Glutamatergic neuron (in vitro differentiated cells): ENCODE results near the gene ZYX. TPM values are rescaled to one million over a fixed set of nuclear protein-coding genes. Genes with fewer than 3 reads are reported as not detected.
"Not testable (repeated sequence)": the region's sequence is repeated elsewhere in the genome, so short reads cannot be mapped to it uniquely, and the experiment has no call there.

ENCODE experiments used
- DNase-seq: peaks from one replicate; pipeline ENCODE4 v3.0.0; 2022
- H3K27ac Mint-ChIP-seq: one replicate; pipeline ENCODE4 v1.8.0; 2020; ENCODE audit warnings: mild to moderate bottlenecking, mixed read lengths, inconsistent platforms; ENCODE audit not compliant: unreplicated experiment
- H3K27me3 Mint-ChIP-seq: one replicate; pipeline ENCODE4 v1.8.0; 2020; ENCODE audit warnings: mild to moderate bottlenecking, moderate library complexity, mixed read lengths, inconsistent platforms; ENCODE audit not compliant: unreplicated experiment
- H3K36me3 Mint-ChIP-seq: one replicate; pipeline ENCODE4 v1.8.0; 2020; ENCODE audit warnings: mild to moderate bottlenecking, mixed read lengths, inconsistent platforms; ENCODE audit not compliant: unreplicated experiment
- H3K4me1 Mint-ChIP-seq: one replicate; pipeline ENCODE4 v1.8.0; 2020; ENCODE audit warnings: mild to moderate bottlenecking, low read depth, mixed read lengths, inconsistent platforms; ENCODE audit not compliant: unreplicated experiment
- H3K4me3 Mint-ChIP-seq: one replicate; pipeline ENCODE4 v1.8.0; 2020; ENCODE audit warnings: mild to moderate bottlenecking, mixed read lengths, inconsistent platforms; ENCODE audit not compliant: unreplicated experiment
- H3K9me3 Mint-ChIP-seq: one replicate; pipeline ENCODE4 v1.8.0; 2020; ENCODE audit warnings: mild to moderate bottlenecking, moderate library complexity, mixed read lengths, inconsistent platforms; ENCODE audit not compliant: unreplicated experiment
- total RNA-seq: library from RNA; stranded (reverse); fragmentation: NEBNext Ultra II Directional; extraction: Animal tissue kit (Norgen Biotek cat#: 25700); gene quantifications from one replicate; pipeline ENCODE4 v1.2.1, GENCODE V29; 2021; ENCODE audit not compliant: unreplicated experiment
- TF ChIP-seq, protein P1 (sequence below): fragments of 200-600 bp; sonication (generic); IDR thresholded peaks from one replicate; pipeline ENCODE4 v1.5.0; 2021; ENCODE audit not compliant: partially characterized antibody, unreplicated experiment

ZYX gene
- total RNA-seq, 1 donor from 2014 or later = 163 TPM

DNA sequence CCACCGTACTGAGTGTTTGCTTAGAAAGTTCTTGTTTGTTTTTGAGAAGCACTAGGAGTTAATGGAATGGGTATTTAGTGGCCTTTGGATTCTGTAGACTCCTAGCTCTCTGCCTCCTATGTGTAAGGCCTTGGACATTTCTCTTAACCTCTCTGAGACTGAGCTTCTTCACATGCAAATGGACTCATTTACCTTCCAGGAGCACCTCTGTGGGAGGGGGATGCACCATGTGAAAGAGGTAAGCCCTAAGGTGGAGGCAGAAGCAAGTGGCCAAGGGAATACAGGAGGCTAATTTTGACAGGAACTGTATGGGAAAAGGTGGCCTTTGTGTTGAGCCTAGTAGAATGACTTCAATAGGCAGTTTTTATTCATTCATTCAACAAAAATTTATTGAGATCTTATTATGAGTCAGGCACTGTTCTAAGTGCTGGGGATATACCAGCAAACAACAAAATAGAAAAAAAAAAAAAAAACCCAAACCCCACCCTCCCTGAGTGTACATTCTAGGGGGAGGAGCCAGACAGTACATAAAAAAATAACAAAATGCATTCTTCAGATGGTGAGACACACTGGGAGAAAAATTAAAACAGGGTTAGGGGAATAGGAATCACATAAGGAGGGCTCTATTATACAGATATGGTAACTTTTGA, 36.7 kb downstream of the ZYX start:
- H3K4me1 Mint-ChIP-seq = peaks cover 6% of the 10 kb centered on the region

DNA sequence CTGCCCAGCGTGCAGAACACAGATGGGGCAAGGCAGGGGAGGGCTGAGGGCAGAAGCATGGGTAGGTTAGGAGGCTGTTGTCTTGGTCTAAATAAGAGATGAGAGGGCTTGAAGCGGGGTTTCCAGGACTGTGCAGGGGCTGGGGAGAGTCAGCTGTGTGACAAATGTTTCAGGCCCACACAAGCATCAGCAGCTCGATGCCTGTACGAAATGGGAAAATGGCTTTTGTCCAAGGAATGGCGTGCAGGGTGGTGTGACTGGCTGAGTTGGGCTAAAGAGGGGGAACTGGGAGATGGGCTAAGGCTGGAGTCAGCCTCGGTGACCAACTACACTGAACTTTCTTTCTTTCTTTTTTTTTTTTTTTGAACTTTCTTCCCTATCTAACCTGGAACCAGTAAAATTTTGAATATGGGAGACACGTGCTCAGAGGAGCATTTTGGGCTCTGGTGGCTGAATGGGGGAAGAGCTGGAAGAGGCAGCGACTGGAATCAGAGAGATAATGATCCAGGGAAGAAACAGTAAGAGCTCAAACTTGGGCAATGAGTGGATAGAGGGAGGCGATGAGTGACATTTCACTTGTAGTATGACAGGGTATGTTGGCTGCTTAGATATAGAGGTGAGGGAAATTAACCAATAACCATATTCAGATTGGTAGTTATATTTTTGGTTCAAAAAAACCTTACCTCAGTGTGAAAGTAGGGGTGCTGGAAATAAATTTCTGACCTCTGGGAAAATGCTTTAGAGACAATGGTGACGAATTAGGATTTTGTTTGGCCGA, 37.7 kb downstream of the ZYX start:
- Mint-ChIP-seq H3K27me3 (no peaks in the 10 kb centered on the region), H3K4me1 (peaks cover 6% of the 10 kb centered on the region), H3K36me3 (peaks cover 4% of the 10 kb centered on the region), H3K27ac (no peak overlapping the region), H3K9me3 (peaks cover 1% of the 10 kb centered on the region), H3K4me3 (no peak overlapping the region)
- DNase-seq = no peak
- TF ChIP-seq, protein P1, sequence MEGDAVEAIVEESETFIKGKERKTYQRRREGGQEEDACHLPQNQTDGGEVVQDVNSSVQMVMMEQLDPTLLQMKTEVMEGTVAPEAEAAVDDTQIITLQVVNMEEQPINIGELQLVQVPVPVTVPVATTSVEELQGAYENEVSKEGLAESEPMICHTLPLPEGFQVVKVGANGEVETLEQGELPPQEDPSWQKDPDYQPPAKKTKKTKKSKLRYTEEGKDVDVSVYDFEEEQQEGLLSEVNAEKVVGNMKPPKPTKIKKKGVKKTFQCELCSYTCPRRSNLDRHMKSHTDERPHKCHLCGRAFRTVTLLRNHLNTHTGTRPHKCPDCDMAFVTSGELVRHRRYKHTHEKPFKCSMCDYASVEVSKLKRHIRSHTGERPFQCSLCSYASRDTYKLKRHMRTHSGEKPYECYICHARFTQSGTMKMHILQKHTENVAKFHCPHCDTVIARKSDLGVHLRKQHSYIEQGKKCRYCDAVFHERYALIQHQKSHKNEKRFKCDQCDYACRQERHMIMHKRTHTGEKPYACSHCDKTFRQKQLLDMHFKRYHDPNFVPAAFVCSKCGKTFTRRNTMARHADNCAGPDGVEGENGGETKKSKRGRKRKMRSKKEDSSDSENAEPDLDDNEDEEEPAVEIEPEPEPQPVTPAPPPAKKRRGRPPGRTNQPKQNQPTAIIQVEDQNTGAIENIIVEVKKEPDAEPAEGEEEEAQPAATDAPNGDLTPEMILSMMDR = no peak

More for the DNA sequence above, 36.7 kb downstream of the ZYX start:
- Mint-ChIP-seq H3K4me3 (no peak overlapping the region), H3K27ac (no peak overlapping the region), H3K36me3 (no peaks in the 10 kb centered on the region), H3K27me3 (no peaks in the 10 kb centered on the region), H3K9me3 (peaks cover 3% of the 10 kb centered on the region)
- no peak for DNase-seq
- TF ChIP-seq, protein P1 = no peak

DNA sequence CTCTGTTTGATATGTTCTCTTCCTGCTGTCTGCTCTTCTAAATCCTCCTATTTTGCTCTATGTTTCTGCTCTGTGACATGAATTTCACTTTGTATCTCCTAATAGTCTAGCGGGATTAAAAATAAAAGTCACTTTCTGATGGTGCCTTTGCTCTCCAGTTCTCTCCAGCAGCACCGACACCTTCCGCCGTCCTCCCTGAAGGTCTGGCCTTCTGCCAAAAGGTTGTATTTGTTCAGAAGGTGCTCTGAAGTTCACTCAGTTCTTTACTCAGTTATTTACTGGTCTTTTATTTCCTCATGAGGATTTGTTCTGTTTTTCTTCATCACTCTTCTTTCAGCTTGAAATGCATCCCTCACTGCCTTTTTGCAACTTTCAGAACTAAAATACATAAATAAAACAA, 38.7 kb downstream of the ZYX start:
- Mint-ChIP-seq H3K4me1 (peaks cover 6% of the 10 kb centered on the region), H3K4me3 (no peak overlapping the region), H3K36me3 (peaks cover 4% of the 10 kb centered on the region), H3K27me3 (no peaks in the 10 kb centered on the region), H3K27ac (no peak overlapping the region), H3K9me3 (peaks cover 1% of the 10 kb centered on the region)
- no peak for DNase-seq
- TF ChIP-seq, protein P1 = no peak

DNA sequence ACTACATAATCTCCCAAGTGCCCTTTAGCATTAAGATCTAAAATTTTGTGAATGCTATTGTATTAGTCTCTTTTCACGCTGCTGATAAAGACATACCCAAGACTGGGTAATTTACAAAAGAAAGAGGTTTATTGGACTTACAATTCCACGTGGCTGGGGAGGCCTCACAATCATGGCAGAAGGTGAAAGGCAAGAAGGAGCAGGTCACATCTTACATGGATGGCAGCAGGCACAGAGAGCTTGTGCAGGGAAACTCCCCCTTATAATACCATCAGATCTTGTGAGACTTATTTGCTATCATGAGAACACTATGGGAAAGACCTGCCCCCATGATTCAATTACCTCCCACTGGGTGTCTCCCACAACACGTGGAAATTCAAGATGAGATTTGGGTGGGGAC, 39.5 kb downstream of the ZYX start:
- not testable (repeated sequence) for H3K9me3 Mint-ChIP-seq, H3K27me3 Mint-ChIP-seq, H3K4me1 Mint-ChIP-seq, H3K36me3 Mint-ChIP-seq, H3K4me3 Mint-ChIP-seq, DNase-seq, H3K27ac Mint-ChIP-seq

DNA sequence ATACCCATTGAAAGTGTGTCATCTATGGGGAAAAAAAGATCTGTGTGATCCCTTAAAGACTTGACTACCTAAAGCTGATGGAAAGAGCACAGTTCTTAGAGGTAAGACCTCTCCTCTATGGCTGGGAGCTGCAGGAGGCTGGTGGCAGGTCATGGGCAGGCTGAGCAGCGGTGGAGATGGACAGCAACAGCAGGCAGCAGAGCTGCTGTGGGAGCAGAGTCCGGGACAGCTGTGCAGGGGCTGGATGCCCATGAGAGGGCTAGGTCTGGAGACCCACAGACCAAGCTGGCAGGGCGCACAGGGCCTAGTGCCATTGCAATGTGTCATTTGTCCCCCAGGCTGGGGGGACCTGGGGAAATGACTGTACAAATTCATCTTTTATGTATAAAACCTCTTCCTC, 40.9 kb downstream of the ZYX start:
- Mint-ChIP-seq H3K36me3 (peaks cover 4% of the 10 kb centered on the region), H3K4me1 (no peaks in the 10 kb centered on the region), H3K9me3 (no peaks in the 10 kb centered on the region), H3K27ac (no peak overlapping the region), H3K4me3 (no peak overlapping the region), H3K27me3 (no peaks in the 10 kb centered on the region)
- no peak for DNase-seq
- TF ChIP-seq, protein P1 = no peak

DNA sequence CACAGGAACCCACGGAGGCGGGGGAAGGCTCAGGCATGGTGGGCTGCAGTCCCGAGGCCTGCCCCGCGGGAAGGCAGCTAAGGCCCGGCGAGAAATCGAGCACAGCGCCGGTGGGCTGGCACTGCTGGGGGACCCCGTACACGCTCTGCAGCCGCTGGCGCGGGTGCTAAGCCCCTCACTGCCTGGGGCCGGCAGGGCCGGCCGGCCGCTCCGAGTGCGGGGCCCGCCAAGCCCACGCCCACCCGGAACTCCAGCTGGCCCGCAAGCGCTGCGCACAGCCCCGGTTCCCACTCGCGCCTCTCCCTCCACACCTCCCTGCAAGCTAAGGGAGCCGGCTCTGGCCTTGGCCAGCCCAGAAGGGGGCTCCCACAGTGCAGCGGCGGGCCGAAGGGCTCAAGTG, 43.3 kb downstream of the ZYX start:
- not testable (repeated sequence) for H3K4me1 Mint-ChIP-seq, H3K27ac Mint-ChIP-seq, H3K36me3 Mint-ChIP-seq, H3K27me3 Mint-ChIP-seq, H3K4me3 Mint-ChIP-seq, DNase-seq, H3K9me3 Mint-ChIP-seq
